GM12873 (cell line): ENCODE results near the gene CROCC2.

ENCODE experiments used
- CTCF ChIP-seq: IDR thresholded peaks from 2 replicates; pipeline ENCODE4 v1.5.1; 2012; ENCODE audit warnings: low read depth, mild to moderate bottlenecking, moderate library complexity, low read length, control low read depth; ENCODE audit not compliant: insufficient read depth; ENCODE audit errors: missing control alignments

CROCC2 gene

DNA sequence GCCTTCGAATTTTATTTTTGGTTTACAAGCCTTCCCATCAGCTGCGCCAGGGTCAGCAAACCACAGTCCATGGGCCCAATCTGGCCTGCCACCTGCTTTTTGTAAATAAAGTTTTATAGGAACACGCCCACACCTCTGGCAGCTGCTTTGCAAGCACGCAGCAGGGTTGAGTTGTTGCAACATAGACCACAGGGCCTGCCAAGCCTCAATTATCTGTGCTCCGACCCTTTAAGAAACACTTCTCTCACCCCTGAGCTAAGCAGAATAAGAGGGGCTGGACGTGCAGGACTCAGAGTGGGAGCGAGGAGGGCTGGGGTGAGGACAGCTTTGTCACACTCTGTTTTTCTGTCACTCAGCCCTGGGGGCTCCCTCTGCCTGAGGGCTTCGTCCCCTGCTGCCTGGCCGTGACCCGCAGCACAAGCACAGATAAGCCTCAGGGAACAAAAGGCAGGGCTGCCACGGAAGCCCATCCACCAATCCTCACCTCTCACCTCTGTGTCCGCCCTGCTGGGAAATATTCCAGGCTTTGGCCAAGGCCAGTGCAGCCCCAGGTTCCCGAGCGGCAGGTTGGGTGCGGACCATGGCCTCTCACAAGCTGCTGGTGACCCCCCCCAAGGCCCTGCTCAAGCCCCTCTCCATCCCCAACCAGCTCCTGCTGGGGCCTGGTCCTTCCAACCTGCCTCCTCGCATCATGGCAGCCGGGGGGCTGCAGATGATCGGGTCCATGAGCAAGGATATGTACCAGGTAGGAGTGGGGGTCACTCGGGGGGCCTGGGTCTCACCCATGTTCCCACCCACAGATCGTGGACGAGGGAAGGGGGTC is 37.6 kb upstream of the CROCC2 start, which contains the start of gene AGXT:
TSS of gene AGXT (plus strand) at position 539 of the 823 bp plus-strand sequence. CDS start at position 581, 42 bp downstream.
- TF ChIP-seq CTCF: no peak

- TF ChIP-seq CTCF: no peak
Observed at GRCh38 chr2:240869109-240869955, 36.8 kb upstream of the CROCC2 start.

GRCh38 chr2:240869956-240870875 is 35.9 kb upstream of the CROCC2 start:
- TF ChIP-seq CTCF: no peak

DNA sequence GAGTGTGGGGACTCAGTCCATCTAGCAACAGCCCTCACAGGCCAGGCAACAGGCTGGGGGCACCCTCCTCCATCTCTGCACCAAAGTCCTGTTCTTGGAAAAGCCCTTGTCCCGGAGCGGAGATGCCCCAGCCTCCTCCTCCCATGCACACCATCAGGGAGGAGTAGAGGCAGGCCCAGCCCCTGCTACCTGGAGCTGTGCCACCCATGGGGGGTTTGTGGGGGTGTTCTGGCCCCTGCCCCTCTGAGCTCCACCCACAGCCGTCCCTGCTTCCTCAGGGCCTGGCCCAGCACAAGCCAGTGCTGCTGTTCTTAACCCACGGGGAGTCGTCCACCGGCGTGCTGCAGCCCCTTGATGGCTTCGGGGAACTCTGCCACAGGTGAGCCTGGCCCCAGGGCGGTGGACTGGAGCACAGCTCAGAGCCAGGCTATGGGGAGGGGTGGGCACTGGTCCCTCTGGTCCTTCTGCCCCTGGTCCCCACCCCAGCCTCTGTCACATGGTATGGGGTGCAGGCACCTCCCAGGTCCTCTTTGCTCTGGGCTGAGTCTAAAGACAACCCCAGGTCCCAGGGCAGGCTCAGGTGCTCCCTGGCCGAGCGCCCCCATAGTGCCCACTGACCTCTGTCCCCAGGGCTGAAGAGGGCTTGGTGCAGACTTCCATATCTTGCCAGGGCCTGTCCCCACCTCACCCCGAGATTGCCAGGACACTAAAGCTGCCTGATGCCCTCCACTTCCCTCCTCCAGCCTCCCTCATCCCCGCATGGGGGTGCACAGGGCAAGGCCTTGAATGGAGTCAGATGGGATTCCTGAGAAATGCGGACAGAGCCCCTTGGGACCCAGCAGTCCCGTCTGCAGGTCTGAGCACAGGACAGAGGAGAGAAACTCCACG is 34.8 kb upstream of the CROCC2 start:
- no peak for TF ChIP-seq CTCF

GRCh38 chr2:240872317-240873097 is 33.6 kb upstream of the CROCC2 start:
- no peak for TF ChIP-seq CTCF
